GM23338 (cell line): Measurements from ENCODE around the gene NEO1. TPM values are rescaled to one million over a fixed set of nuclear protein-coding genes. Genes with fewer than 3 reads are reported as not detected.

Experiments
- polyA plus RNA-seq: library from polyadenylated mRNA; unstranded; fragments of >200 nt; fragmentation: Nextera tagmentation; extraction: Ambion mirVana; gene quantifications from 2 replicates; pipeline ENCODE4 v1.2.1, GENCODE V29; 2016
- small RNA-seq: library from RNA; depleted of rRNA; stranded (forward); fragments of <200 nt; gene quantifications from one replicate; pipeline ENCODE3, GENCODE V24; 2014; ENCODE audit warnings: low replicate concordance
- total RNA-seq: library from RNA; depleted of rRNA; stranded (reverse); fragments of >200 nt; shearing (Covaris generic); gene quantifications from 2 replicates; pipeline ENCODE4 v1.2.3, GENCODE V29; 2014

Gene NEO1
- total and polyA plus RNA-seq, 2 experiments from 2014 or later = 8.4 to 45.8 TPM

Small RNA genes within 50 kb of the gene (small RNA-seq; reads per million reads assigned to genes)
- gene FKBP1AP2 = not detected
